Forelimb muscle (tissue), 1 donor: ENCODE results near the gene WDR38. TPM values are rescaled to one million over a fixed set of nuclear protein-coding genes. Genes with fewer than 3 reads are reported as not detected.

ENCODE experiments used
- DNase-seq: peaks from one replicate; pipeline ENCODE4 v3.0.0-alpha.2; 2013; ENCODE audit warnings: low read depth
- polyA plus RNA-seq: library from polyadenylated mRNA; unstranded; fragments of 120-200 nt; gene quantifications from one replicate; pipeline ENCODE4 v1.2.1, GENCODE V29; 2013; ENCODE audit not compliant: insufficient read length

WDR38 gene
- polyA plus RNA-seq, 1 donor: 0.11 TPM

GRCh38 chr9:124857533-124858162 is 4.4 kb downstream of the WDR38 start:
- DNase-seq: no peak

GRCh38 chr9:124858330-124859046 is 5.2 kb downstream of the WDR38 start:
- no peak for DNase-seq

GRCh38 chr9:124859803-124860581 is 6.7 kb downstream of the WDR38 start:
- no peak for DNase-seq

- DNase-seq: no peak
Measured at GRCh38 chr9:124860582-124861341, 7.5 kb downstream of the WDR38 start.

- DNase-seq: peak; percentile 75
Measured at GRCh38 chr9:124861342-124862229, 8.3 kb downstream of the WDR38 start, which contains the start of the genes ARPC5L and RPL35. Gene ARPC5L, plus strand, starts transcription at chr9:124862130. Its CDS starts 7,161 bp downstream, at chr9:124869291. Gene RPL35, minus strand, starts transcription at chr9:124861957. Its CDS starts 45 bp downstream, at chr9:124861912.

- no peak for DNase-seq
Measured at GRCh38 chr9:124863371-124863871, 10.2 kb downstream of the WDR38 start.

GRCh38 chr9:124868511-124869465 is 15.5 kb downstream of the WDR38 start:
- DNase-seq: peak; percentile 44

GRCh38 chr9:124869466-124869985 is 16.3 kb downstream of the WDR38 start:
- no peak for DNase-seq

GRCh38 chr9:124869986-124870560 is 16.8 kb downstream of the WDR38 start:
- no peak for DNase-seq

GRCh38 chr9:124870723-124871122 is 17.5 kb downstream of the WDR38 start:
- no peak for DNase-seq

- no peak for DNase-seq
Measured at GRCh38 chr9:124871156-124871561, 17.9 kb downstream of the WDR38 start.

GRCh38 chr9:124873664-124874063 is 20.4 kb downstream of the WDR38 start:
- DNase-seq: no peak

GRCh38 chr9:124875501-124875900 is 22.2 kb downstream of the WDR38 start:
- DNase-seq: no peak

GRCh38 chr9:124877021-124877782 is 23.9 kb downstream of the WDR38 start:
- DNase-seq: no peak

- no peak for DNase-seq
Measured at GRCh38 chr9:124878021-124878420, 24.8 kb downstream of the WDR38 start.

GRCh38 chr9:124878518-124878917 is 25.3 kb downstream of the WDR38 start:
- DNase-seq: no peak

GRCh38 chr9:124879226-124879625 is 26.0 kb downstream of the WDR38 start:
- DNase-seq: no peak

- no peak for DNase-seq
Measured at GRCh38 chr9:124880501-124880900, 27.2 kb downstream of the WDR38 start.
